GM20000 (cell line): ENCODE data around the gene PLEKHG4B.
"Not testable (repeated sequence)": the region's sequence is repeated elsewhere in the genome, so short reads cannot be mapped to it uniquely, and the experiment has no call there.

ENCODE experiments used
- DNase-seq: peaks from one replicate; pipeline ENCODE4 v3.0.0; 2012; ENCODE audit warnings: low spot score
- TF ChIP-seq, protein P1 (sequence below): IDR thresholded peaks from 2 replicates; pipeline ENCODE4 v1.5.1; 2012; ENCODE audit warnings: mild to moderate bottlenecking, control low read depth; ENCODE audit errors: extremely low read depth, missing control alignments

Gene PLEKHG4B

DNA sequence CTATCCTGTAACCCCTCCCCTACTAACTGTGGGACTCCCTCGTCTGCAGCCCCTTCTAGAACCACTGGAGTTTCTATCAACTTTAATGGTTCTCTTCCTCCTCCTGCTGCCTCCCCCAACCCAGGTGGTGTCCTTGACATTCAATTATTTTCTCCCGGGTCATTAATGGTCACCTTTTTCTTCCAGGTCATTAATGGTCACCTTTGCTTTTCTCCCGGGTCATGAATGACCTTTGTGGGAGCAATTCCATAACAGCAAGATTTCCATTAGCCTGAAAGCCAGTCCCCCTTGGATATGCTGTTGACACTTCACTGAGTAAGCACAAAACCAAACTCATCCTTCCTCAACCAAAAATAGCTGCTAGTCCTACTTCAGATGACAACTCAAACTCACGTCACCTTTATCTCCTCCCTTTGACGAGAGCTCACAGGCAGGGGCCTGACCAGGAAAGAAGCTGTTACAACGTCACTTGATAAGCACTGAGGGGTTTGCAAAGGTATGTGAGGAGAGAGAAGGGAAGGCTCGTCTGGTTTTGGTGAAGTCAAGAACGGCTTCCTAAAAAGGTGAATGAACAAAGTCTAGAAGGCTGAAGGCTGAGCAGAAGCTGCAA lies 115.1 kb downstream of the PLEKHG4B start:
- DNase-seq = no peak
- TF ChIP-seq, protein P1, sequence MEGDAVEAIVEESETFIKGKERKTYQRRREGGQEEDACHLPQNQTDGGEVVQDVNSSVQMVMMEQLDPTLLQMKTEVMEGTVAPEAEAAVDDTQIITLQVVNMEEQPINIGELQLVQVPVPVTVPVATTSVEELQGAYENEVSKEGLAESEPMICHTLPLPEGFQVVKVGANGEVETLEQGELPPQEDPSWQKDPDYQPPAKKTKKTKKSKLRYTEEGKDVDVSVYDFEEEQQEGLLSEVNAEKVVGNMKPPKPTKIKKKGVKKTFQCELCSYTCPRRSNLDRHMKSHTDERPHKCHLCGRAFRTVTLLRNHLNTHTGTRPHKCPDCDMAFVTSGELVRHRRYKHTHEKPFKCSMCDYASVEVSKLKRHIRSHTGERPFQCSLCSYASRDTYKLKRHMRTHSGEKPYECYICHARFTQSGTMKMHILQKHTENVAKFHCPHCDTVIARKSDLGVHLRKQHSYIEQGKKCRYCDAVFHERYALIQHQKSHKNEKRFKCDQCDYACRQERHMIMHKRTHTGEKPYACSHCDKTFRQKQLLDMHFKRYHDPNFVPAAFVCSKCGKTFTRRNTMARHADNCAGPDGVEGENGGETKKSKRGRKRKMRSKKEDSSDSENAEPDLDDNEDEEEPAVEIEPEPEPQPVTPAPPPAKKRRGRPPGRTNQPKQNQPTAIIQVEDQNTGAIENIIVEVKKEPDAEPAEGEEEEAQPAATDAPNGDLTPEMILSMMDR = no peak

DNA sequence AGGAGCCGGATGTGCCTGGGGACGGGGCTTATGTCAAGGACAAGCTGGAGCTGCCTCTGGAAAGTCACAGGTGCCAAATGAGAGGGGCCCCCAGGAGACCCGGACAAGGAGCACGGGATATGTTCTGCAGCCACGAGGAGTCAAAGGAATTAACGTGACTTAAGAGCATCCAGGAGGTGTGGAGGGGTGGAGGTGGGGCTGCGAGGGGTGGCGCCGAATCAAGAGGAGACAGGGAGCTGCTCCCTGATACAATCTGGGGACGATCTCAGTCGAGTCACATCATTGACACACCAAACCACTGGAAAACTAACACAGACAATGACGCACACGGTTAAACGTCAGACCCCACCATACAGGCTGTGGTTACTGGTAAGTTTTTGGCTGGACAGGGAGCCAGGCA lies 115.6 kb downstream of the PLEKHG4B start:
- TF ChIP-seq, protein P1 = no peak
- DNase-seq = no peak

DNA sequence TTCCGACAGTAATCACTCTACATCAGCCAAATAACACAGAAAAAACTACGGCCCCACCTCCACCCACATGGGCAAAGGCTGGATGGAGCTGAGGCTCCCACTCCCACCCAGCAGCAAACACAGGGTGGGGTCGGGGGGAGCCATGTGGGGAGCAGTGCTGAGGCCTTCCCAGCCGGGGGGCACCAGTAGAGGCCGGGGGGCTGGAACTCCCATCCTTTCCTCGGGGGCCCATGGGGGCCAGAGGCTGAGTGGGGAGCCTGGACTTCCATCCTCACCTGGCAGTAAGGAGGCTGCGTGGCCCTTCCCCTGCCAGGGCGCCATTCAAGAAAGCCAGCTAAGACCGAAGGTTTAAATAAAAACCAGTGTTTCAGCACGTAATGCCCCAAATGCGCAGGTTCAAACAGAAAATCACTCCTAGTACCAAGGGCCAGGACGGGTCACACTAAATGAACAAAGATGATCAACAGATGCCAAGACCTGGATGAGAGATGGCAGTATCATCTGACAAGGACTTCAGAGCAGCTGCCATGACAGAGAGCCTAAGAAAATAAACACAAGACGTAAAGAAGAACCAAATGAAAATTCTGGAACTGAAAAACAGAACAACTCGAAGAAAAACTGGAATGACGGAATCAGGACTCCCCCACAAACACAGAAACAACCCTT lies 116.6 kb downstream of the PLEKHG4B start:
- DNase-seq = no peak
- TF ChIP-seq, protein P1 = no peak

DNA sequence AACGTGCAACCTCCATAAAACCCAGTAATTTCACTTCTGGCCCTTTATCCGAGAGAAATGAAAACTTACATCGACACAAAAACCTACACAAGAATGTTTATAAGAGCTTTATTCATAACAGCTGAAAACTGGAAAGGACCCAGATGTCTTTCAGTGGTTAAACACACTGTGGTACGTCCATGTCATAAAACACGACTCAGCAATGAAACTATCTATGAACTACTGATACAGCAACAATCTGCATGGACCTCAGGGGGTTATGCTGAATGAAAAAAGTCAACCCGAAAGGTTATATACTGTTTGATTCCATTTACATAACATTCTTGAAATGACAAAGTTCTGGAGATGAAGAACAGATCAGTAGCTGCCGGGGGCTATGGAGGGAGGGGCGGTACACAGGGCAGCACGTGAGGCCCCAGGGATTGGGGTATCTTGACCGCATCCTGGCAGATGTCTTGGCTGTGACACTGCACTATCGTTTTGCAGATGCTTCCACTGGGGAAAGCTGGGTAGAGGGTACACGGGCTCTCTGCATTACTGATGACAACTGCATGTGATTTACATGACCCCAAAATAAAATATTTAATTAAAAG lies 121.9 kb downstream of the PLEKHG4B start:
- DNase-seq = no peak
- TF ChIP-seq, protein P1 = no peak

DNA sequence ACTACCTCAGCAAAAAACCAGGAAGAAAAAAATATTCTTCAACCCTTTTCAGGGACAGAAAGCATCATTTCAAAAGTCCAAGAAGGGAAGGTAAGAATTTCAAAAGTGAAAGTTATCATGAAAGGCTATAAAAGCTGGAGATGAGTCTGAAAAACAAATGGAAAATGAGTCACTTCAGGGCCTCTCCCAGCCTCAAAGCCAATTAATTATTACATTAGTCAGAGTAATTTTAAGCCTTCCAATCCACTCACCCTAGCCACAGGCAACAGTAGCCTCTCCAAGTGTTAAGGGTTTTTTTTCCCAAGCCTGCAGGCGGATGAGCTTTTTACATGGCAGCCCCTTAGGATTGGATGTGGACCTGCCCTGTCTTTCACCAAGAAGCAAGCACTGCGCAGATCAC lies 123.3 kb downstream of the PLEKHG4B start:
- DNase-seq = not testable (repeated sequence)

DNA sequence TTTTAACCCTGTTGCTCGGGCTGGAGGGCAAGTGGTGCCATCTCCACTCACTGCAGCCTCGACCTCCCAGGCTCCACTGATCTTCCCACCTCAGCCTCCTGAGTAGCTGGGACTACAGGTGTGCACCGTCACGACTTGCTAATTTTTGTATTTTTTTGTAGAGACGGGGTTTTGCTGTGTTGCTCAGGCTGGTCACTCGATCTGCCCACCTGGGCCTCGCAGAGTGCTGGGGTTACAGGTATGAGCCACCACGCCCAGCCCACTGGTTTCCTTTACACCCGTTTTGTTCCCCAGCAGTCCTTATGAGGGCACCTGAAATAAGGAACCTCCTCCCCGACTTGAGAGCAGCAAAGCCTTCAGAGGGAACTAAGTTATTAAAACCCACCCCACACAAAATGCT lies 124.1 kb downstream of the PLEKHG4B start:
- DNase-seq = not testable (repeated sequence)

DNA sequence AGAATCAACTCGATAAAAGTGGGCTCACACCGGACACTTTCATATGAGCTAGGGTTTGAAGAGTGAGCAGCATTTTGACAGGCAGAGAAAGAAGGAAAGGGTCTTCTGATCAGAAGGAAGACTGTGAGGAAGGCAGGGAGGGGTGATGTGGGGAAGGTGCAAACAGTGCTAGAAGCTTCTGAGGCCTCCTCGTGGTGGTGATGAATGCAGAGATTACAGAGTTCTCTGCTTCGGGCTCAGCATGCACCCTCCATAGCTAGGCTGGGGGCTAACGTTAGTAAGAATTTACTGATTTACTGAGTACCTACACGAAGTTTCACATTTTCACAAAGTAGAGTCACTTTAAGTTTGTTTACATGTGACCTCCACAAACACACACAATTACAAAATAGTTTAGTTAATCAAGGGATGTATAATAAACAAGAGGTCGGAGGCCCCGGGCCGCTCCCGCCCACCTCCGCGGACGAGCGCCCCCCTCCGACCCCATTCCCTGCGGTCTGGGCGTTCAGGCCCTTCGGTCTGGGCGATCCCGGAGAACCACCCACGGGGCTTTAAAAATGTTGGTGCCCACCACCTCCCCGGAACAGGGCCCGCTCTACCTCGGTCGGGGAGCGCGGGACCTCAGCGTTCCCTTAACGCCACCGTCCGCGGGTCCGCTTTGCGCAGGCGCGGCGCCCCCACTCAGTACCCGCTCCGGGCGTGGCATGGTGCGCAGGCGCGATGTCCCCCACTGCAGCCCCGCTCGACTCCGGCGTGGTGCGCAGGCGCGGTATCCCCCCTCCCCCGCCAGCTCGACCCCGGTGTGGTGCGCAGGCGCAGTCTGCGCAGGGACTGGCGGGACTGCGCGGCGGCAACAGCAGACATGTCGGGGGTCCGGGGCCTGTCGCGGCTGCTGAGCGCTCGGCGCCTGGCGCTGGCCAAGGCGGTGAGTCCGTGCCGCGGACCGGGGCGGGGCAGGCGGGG lies 125.8 kb downstream of the PLEKHG4B start, which contains the start of the genes CCDC127 and SDHA:
TSS of gene CCDC127 (minus strand) at position 660 of the 963 bp plus-strand sequence. CDS start 1,304 bp downstream, outside the sequence.
TSS of gene SDHA (plus strand) at position 827 of the 963 bp plus-strand sequence. CDS start at position 863, 36 bp downstream.
- DNase-seq = peak; percentile 100
- TF ChIP-seq, protein P1 = peak; percentile 40
